ENCODE data around the gene SOX9.
"Not testable (repeated sequence)": the region's sequence is repeated elsewhere in the genome, so short reads cannot be mapped to it uniquely, and the experiment has no call there.

Gene SOX9

DNA sequence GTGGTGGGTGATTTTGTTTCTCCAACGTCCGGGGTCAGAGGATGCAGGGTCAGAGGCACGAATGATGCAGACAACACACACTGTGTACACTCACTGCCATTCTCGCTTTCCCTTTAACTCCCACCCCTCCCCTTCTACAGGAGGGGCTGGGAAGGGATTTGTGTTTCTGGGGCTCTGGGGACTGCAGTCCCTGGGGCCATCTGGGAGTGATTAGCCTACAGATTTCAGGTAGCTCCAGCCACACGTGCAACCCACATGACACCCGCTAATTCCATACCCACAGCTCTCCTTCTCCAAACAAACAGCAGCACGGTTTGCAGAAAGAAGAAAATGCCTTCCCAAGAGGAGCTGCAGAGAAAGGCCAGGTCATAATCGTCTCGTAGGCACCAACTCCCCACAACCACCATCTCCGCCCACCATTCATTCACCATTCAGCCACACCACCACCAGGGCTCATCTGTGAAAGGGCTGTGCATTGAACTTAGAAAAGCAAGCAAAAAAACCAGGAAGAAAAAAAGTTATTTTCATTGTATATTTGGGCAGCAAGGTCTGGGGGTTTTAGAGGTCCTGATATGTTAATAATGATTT is 9.4 kb upstream of the SOX9 start:
- no peak for DNase-seq (ENCODE audit: low spot score)

DNA sequence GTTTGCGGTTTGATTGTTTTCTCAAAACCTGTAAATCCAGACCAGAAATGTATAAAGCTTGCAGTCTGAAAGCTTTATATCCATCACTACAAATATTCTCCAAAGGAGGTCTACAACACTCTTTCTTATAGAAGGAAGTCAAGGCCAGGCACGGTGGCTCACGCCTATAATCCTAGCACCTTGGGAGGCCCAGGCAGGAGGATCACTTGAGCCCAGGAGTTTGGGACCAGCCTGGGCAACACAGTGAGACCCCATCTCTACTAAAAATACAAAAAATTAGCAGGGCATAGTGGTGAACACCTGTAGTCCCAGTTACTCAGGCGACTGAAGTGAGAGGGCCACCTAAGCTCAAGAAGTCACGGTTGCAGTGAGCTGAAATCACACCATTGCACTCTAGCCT is 8.9 kb upstream of the SOX9 start:
- not testable (repeated sequence) for DNase-seq (ENCODE audit: low spot score)

DNA sequence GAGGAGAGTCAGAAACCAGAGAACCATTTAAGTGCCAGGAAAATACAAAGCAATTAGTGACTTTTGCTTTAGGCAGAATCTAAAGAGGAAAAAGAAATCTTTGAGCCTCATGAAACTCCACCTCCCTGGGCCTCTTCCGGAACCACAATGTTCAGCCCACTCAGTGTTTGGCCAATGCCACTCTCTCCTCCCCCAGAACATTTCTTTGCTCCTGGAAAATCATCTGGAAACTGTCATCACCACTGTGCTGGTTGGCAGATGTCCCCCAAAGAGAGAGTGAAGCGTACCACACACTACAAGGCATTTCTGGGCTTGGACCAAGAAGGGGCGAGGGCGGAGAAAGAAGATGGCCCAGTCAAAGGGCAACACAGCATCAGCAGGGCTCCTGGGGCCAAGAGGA is 7.1 kb upstream of the SOX9 start:
- DNase-seq (ENCODE audit: low spot score): no peak

DNA sequence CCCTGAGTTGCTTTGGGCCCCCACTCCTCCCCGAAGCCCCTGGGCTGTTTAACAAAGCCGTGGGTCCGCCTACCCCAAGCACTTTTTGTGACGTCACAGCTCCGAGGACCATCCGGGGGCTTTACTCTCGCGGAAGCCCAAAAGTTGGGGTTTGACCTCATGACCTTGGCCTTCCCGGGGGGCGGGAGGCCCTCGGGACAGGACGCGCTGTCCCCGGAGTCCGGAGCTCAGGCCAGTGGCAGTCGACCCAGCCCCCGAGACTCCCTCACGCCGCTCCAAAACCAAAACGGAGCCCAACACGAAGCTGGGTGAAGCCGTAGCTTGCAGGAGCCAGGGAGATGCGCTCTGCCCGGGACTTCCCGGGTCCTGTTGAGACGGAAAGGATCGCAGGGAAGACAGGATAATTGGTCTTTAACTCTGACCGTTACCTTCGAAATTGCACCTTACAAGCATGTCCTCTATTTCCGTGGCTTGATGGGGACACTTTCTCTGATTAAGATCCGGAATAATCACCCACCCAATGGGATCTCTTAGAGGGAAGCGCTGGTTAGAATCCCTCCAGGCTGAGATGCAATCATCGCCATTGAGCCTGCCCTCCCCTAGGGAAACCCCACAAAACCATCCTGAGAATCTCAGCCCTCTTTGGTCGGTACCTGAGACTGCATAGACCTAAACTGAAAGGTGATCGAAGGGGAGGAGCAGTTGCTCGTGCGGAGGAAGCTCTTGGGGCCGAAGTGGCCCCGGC is 4.9 kb upstream of the SOX9 start:
- DNase-seq (ENCODE audit: low spot score): peak; percentile 78

DNA sequence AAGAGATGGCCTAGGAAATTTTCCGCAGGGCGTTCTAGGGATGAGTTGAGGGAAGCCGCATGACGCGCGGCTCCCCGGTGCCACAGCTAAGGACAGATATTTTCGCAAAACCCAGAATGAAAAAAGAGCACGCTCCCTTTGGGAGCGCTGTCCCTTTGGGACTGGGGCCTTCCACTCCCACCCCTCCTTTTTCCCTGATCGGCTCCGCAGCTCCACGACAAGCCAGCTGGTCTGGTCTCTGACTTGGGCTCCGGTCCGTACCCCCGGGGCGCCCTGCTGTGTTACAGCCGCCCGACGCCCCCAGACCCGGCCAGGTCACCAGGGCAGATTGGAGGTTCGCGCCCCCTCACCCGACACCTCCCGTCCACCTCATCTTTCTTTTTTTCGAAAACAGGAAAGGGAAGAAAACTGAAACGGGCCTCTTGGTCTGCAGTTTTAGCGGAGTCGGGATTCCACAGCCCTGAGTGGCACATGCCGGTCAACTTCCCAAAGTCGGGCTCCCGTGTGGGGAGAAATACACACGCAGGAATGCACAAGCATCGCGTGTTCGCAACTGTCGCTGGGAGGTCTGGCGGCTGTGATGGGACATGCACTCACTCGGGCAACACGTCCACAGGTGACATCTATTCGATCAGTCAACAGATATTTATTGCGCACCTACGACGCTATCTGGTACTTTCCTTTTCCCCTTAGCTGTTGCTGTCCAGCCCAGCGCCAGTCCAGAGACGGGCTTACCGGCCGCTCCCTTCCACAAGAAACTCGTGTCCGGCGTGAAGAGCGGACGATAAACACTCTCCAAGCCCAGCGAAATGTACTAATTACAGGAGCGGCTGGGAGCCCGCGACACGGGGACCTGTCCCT is 3.9 kb upstream of the SOX9 start:
- peak; percentile 65 for DNase-seq (ENCODE audit: low spot score)

DNA sequence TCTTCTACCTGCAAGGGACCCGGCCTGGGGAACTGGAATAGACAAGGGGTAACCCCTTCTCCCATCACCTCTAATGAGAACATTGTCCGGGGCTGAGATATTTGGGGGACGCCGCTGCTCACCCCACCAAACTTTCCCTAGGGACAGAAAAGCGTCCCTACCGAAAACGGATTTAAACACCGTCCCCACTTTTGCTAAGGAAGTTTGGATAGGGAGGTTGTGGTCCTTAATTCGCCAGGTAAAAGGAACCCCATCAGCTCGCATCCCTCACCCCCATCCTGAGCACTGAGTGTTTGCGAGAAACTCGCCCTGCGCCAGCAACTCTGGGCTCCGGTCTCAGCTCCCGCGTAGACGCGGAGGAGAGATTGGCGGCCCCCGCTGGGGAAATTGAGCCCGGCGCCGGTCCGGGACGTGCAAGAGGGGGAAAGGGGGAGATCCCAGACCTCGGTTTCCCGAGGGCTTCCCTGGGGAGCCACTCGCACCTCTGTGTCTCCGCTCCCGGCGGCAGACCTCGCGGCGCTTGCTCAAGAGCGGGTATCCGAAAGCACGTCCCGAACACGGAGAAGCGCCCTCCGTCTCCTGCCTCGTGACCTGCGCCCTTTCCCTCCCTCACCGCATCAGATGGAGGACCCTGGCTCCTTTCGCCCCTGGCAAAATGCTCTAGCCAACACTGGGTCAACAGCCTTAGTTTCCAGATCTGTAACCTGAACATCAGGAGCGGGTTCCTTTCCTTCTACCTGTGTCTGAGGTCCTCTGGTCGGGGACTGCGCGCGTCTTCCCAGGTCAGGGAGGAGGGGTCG is 3.1 kb upstream of the SOX9 start:
- peak; percentile 74 for DNase-seq (ENCODE audit: low spot score)

DNA sequence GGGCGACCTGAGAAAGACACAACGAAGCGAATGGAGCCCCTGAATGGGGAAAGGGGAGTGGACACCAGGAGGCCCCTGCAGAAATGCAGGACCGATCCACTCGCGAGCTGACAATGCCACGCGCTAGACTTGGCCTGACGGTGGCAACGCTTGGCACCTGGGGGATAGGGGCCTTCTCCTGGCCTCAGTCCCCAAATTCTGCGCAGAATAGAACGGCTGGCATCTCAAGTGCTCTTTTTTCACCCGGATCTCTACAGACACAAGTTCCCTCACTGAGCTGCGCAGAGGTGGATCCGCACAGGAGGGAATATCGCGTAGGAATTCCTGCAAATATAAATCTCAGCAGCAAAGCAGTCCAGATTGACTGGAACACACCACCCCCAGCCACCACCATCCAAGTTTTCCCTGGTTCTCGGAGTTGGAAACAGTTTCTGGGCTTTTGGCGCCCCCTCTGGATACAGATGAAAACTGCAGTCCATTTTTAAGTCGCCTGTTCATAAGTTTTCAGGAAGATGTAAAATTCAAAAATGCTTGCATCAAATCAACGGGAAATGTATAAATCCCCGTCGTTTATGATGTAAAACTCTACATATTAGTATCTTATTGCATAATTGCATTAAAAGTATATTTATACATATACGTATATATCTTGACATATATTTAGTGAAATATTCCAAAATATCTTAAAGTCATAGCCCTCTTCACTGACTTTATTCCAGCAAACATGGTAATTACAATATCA is 2.3 kb upstream of the SOX9 start:
- peak; percentile 91 for DNase-seq (ENCODE audit: low spot score)

DNA sequence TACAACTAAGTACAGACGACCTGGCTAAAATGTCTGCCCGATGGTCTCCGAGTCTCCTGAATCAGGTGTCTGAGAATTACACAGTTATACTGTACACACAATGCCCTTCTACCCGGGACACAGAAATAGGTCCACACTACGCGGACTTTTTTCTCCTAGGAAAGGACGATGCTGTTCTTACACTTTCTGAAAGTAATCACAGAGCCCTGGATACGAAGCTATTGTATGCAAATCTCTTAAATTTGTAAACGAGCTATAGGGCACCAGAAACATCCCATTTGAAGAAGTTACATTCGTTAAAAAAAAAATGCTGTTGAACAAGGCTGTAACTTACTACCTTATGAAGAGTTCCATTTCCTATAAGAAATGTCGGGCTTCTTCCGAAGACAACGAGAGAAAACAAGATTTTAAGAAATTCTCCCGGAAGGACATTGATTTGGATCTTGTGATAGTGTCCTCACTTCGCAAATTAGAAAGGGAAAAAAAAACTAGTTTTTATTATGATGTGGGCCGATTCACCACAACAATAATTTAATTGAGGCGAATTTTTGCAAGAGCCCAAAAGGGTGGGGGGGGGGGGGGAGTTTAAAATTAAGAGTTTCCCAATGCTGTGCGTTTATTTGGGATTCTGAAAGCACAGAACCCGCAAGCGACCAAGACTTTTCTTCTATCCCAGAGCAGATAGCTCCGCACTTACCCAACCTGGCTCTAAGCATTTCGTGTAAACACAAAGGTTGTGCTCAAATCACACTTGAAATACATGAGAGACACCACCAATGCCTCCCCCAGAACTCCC is 1.5 kb upstream of the SOX9 start:
- DNase-seq (ENCODE audit: low spot score): no peak

DNA sequence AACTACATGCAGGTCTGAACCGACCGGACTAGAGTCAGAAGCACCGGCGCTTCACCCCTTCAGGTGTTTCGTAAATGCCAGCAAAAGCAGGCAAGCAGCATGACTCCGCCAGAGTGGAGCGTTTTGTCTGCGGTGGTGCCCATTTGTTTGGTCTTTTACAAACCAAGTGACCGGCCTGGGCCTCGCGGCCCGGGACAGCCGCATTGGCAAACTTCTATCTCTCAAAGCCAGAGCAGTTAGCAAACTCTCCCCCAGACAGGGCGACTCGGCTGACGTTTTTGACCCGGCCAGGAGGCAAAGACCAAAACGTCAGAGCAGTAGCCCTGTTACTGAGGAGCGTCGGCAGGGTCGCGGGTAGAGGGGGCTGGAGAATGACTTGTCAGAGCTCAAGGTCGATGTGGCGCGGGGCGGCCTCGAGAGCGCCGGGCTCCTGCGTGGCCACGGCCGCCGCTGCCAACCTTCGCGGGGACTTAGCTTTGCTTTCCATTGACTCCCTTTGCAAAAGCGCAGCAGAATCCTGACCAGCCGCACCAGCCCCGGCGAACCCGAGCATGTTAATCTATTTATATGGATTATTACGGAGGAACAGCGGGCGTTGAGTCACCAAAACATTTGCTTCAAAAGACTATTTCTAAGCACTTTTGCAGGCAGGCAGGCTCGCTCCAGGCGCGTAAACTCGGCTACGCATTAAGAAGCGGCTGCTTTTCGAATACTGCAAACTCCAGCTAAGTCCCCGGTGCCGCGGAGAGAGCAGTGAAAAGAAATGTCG is 763 bp upstream of the SOX9 start:
- DNase-seq (ENCODE audit: low spot score): peak; percentile 87

DNA sequence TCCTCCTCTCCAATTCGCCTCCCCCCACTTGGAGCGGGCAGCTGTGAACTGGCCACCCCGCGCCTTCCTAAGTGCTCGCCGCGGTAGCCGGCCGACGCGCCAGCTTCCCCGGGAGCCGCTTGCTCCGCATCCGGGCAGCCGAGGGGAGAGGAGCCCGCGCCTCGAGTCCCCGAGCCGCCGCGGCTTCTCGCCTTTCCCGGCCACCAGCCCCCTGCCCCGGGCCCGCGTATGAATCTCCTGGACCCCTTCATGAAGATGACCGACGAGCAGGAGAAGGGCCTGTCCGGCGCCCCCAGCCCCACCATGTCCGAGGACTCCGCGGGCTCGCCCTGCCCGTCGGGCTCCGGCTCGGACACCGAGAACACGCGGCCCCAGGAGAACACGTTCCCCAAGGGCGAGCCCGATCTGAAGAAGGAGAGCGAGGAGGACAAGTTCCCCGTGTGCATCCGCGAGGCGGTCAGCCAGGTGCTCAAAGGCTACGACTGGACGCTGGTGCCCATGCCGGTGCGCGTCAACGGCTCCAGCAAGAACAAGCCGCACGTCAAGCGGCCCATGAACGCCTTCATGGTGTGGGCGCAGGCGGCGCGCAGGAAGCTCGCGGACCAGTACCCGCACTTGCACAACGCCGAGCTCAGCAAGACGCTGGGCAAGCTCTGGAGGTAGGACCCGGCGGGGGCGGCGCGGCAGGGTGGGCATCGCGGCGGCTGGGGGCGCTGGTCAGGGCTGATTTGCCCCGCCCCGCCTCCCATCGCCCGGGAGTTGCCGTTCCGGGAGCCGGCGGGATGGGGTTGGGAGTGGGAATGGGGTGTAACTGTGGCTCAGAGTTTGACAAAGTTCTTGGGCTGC is 567 bp downstream of the SOX9 start:
- DNase-seq (ENCODE audit: low spot score): peak; percentile 85

DNA sequence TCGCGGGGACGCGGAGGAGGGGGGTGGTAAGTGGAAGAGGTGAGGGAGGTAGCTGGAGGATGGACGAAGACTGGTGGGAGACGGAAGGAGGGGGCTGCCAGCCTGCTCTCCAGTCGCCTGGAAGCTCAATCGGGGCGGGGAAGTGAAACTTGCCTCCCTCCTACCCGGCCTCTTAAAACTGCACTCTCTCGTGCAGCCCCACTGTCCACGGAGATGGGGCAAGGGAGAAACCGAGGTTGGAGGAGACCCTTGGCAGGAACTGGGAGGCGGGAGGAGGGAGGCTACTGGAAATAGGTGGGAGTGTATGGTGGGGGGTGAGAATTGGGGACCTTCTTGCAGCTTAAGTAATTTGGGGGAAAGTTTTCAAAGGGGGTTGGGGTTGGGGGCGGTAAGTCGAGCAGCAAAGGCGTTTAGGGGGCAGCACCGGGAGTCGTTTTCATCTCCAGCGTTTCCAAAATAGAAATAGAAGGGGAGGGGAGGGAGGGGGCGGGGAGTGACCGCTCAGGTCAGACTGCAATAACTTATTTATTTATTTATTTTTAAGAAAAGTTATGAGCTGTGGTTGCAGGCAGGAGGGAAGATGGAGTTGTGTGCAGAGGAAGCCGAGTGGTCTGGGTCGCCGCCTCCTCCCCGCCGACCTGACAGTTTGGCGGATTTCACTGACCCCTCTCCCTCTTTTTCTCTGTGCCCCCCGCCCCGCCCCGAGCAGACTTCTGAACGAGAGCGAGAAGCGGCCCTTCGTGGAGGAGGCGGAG is 1.4 kb downstream of the SOX9 start:
- no peak for DNase-seq (ENCODE audit: low spot score)

DNA sequence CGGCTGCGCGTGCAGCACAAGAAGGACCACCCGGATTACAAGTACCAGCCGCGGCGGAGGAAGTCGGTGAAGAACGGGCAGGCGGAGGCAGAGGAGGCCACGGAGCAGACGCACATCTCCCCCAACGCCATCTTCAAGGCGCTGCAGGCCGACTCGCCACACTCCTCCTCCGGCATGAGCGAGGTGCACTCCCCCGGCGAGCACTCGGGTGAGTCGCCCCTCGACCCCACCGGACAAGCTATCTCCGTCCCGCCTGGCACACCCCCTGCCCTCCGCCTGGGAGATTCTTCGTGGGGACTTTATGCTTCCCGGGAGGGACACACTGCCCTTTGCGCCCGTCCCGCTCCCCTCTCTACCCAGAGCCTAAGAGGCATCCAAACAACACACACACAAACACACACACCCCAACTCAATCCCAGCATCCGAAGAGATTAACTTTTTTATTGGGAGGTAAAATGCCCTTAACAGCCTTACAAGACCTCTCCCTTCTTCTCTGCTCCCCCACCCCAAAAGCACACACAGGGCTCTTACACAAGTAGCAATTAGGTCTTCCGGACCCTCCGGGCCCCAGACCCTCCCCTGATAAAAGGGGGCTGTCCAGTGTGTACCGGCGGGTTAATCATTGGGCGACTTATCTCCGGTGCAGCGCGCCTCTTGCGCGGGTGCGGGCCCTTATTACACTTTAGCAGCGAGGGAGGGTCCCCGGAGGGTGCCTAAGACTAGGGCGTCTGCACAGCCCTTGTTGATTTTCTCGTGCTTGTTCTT is 2.1 kb downstream of the SOX9 start:
- DNase-seq (ENCODE audit: low spot score): peak; percentile 82

DNA sequence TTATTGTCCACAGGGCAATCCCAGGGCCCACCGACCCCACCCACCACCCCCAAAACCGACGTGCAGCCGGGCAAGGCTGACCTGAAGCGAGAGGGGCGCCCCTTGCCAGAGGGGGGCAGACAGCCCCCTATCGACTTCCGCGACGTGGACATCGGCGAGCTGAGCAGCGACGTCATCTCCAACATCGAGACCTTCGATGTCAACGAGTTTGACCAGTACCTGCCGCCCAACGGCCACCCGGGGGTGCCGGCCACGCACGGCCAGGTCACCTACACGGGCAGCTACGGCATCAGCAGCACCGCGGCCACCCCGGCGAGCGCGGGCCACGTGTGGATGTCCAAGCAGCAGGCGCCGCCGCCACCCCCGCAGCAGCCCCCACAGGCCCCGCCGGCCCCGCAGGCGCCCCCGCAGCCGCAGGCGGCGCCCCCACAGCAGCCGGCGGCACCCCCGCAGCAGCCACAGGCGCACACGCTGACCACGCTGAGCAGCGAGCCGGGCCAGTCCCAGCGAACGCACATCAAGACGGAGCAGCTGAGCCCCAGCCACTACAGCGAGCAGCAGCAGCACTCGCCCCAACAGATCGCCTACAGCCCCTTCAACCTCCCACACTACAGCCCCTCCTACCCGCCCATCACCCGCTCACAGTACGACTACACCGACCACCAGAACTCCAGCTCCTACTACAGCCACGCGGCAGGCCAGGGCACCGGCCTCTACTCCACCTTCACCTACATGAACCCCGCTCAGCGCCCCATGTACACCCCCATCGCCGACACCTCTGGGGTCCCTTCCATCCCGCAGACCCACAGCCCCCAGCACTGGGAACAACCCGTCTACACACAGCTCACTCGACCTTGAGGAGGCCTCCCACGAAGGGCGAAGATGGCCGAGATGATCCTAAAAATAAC is 3.0 kb downstream of the SOX9 start:
- peak; percentile 71 for DNase-seq (ENCODE audit: low spot score)

DNA sequence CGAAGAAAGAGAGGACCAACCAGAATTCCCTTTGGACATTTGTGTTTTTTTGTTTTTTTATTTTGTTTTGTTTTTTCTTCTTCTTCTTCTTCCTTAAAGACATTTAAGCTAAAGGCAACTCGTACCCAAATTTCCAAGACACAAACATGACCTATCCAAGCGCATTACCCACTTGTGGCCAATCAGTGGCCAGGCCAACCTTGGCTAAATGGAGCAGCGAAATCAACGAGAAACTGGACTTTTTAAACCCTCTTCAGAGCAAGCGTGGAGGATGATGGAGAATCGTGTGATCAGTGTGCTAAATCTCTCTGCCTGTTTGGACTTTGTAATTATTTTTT is 3.6 kb downstream of the SOX9 start:
- no peak for DNase-seq (ENCODE audit: low spot score)

DNA sequence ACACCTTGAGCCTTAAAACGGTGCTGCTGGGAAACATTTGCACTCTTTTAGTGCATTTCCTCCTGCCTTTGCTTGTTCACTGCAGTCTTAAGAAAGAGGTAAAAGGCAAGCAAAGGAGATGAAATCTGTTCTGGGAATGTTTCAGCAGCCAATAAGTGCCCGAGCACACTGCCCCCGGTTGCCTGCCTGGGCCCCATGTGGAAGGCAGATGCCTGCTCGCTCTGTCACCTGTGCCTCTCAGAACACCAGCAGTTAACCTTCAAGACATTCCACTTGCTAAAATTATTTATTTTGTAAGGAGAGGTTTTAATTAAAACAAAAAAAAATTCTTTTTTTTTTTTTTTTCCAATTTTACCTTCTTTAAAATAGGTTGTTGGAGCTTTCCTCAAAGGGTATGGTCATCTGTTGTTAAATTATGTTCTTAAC is 4.4 kb downstream of the SOX9 start:
- DNase-seq (ENCODE audit: low spot score): no peak

DNA sequence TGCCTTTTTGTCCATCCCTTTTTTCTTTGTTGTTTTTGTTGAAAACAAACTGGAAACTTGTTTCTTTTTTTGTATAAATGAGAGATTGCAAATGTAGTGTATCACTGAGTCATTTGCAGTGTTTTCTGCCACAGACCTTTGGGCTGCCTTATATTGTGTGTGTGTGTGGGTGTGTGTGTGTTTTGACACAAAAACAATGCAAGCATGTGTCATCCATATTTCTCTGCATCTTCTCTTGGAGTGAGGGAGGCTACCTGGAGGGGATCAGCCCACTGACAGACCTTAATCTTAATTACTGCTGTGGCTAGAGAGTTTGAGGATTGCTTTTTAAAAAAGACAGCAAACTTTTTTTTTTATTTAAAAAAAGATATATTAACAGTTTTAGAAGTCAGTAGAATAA is 4.9 kb downstream of the SOX9 start:
- DNase-seq (ENCODE audit: low spot score): no peak

Data from ecto neural progenitor cell (in vitro differentiated cells).